H1 (cell line): ENCODE data around the gene KISS1R. TPM values are rescaled to one million over a fixed set of nuclear protein-coding genes. Genes with fewer than 3 reads are reported as not detected.

Experiments
- CTCF ChIA-PET: fragments of 300-600 bp; sonication (Branson Sonifier 250); formaldehyde crosslinking; loops from one replicate; lab custom pipeline; 2021; ENCODE audit not compliant: partially characterized antibody; lab: Charles Lee
- POLR2A ChIA-PET: fragments of 300-600 bp; sonication (Branson Sonifier 250); formaldehyde crosslinking; loops from one replicate; lab custom pipeline; 2021; ENCODE audit warnings: inconsistent platforms; ENCODE audit not compliant: partially characterized antibody; lab: Charles Lee
- DNase-seq, 2 experiments: peaks; one replicate each; pipeline versions ENCODE4 v3.0.0 to v3.0.0-alpha.2; 2010 to 2022; ENCODE audit warnings: low spot score in 2 of 2, low read depth in 1 of 2, mixed read lengths in 1 of 2
- FAIRE-seq: peaks from 2 replicates; lab custom pipeline; 2011; peaks lifted over from hg19 to GRCh38; lab: Jason Lieb, UNC
- H2AFZ ChIP-seq: 2 replicates; pipeline ENCODE4 v1.8.1; 2012; ENCODE audit warnings: low read length, inconsistent platforms
- H2AK5ac ChIP-seq: 2 replicates; pipeline ENCODE4 v1.6.1; 2013; ENCODE audit warnings: low read depth, low read length
- H2BK120ac ChIP-seq: replicated peaks from 2 replicates; pipeline ENCODE3; 2013; ENCODE audit warnings: low read depth, low read length, inconsistent platforms
- H2BK12ac ChIP-seq: 2 replicates; pipeline ENCODE4 v1.6.1; 2013; ENCODE audit warnings: low read depth, low read length
- H2BK15ac ChIP-seq: 2 replicates; pipeline ENCODE4 v1.6.1; 2013; ENCODE audit warnings: low read length
- H2BK20ac ChIP-seq: 2 replicates; pipeline ENCODE4 v1.6.1; 2013; ENCODE audit warnings: low read length
- H2BK5ac ChIP-seq: 2 replicates; pipeline ENCODE4 v1.6.1; 2013; ENCODE audit warnings: low read depth, low read length
- H3K14ac ChIP-seq: 2 replicates; pipeline ENCODE4 v1.6.1; 2013; ENCODE audit warnings: inconsistent platforms; ENCODE audit not compliant: insufficient read length
- H3K18ac ChIP-seq: 2 replicates; pipeline ENCODE4 v1.6.1; 2013; ENCODE audit warnings: low read length; ENCODE audit errors: extremely low read depth
- H3K23ac ChIP-seq: 2 replicates; pipeline ENCODE4 v1.6.1; 2013; ENCODE audit warnings: inconsistent platforms; ENCODE audit not compliant: insufficient read length
- H3K23me2 ChIP-seq: 2 replicates; pipeline ENCODE4 v1.6.1; 2013; ENCODE audit warnings: low read depth, low read length
- H3K27ac ChIP-seq: 2 replicates; pipeline ENCODE4 v1.6.1; 2011; ENCODE audit warnings: low read depth, low read length, inconsistent platforms
- H3K27me3 ChIP-seq, 4 experiments: replicated peaks in 1 of 4; 1 replicate in 1 of 4; 2 replicates in 3 of 4; pipeline versions ENCODE4 v1.6.1 to v1.8.1; 2011 to 2013; ENCODE audit warnings: low read length in 3 of 4, mild to moderate bottlenecking in 3 of 4, inconsistent platforms in 2 of 4, mixed read lengths in 2 of 4, moderate library complexity in 1 of 4; ENCODE audit not compliant: control insufficient read depth in 3 of 4, insufficient read depth in 3 of 4; ENCODE audit errors: extremely low read depth in 1 of 4
- H3K36me3 ChIP-seq, 4 experiments: 2 replicates each; pipeline versions ENCODE4 v1.6.1 to v1.8.1; 2011 to 2013; ENCODE audit warnings: mild to moderate bottlenecking in 4 of 4, low read length in 3 of 4, moderate library complexity in 2 of 4, control low read depth in 1 of 4, inconsistent platforms in 1 of 4; ENCODE audit not compliant: insufficient read depth in 4 of 4, control insufficient read depth in 2 of 4
- H3K4ac ChIP-seq: replicated peaks from 2 replicates; pipeline ENCODE3; 2013; ENCODE audit warnings: low read length, low read depth, mixed read lengths, inconsistent platforms; ENCODE audit not compliant: insufficient read length
- H3K4me1 ChIP-seq, 4 experiments: replicated peaks in 1 of 4; 1 replicate in 1 of 4; 2 replicates in 3 of 4; pipeline versions ENCODE4 v1.6.1 to v1.8.1; 2011 to 2013; ENCODE audit warnings: low read length in 3 of 4, inconsistent platforms in 2 of 4, mixed read lengths in 1 of 4; ENCODE audit not compliant: insufficient read depth in 4 of 4, control insufficient read depth in 3 of 4
- H3K4me2 ChIP-seq, 2 experiments: 2 replicates each; pipeline versions ENCODE4 v1.6.1 to v1.8.1; 2011 to 2013; ENCODE audit warnings: low read depth in 2 of 2, low read length in 2 of 2, control low read depth in 1 of 2, inconsistent platforms in 1 of 2, mild to moderate bottlenecking in 1 of 2; ENCODE audit not compliant: insufficient read depth in 1 of 2
- H3K4me3 ChIP-seq, 4 experiments: fragments of 200-600, 300-600 bp in 1 of 4; sonication (generic), shearing (Covaris generic), sonication (Bioruptor Twin) in 1 of 4; 2 replicates each; pipeline versions ENCODE4 v1.5.1 to v1.8.1; 2011 to 2016; ENCODE audit warnings: low read length in 4 of 4, low read depth in 3 of 4, control low read depth in 2 of 4, inconsistent platforms in 2 of 4, mild to moderate bottlenecking in 2 of 4, mixed read lengths in 1 of 4, moderate library complexity in 1 of 4; ENCODE audit not compliant: insufficient read depth in 2 of 4; ENCODE audit errors: extremely low read depth in 1 of 4
- H3K56ac ChIP-seq: replicated peaks from 2 replicates; pipeline ENCODE3; 2013; ENCODE audit warnings: low read depth, mild to moderate bottlenecking, mixed read lengths, low read length, inconsistent platforms; ENCODE audit not compliant: insufficient read length
- H3K79me1 ChIP-seq: 2 replicates; pipeline ENCODE4 v1.6.1; 2013; ENCODE audit warnings: low read depth, low read length, control low read depth
- H3K79me2 ChIP-seq, 2 experiments: 2 replicates each; pipeline versions ENCODE4 v1.6.1 to v1.8.1; 2012 to 2013; ENCODE audit warnings: low read length in 2 of 2, mild to moderate bottlenecking in 2 of 2, inconsistent platforms in 1 of 2; ENCODE audit not compliant: insufficient read depth in 2 of 2, control insufficient read depth in 1 of 2
- H3K9ac ChIP-seq, 4 experiments: replicated peaks in 1 of 4; 1 replicate in 1 of 4; 2 replicates in 3 of 4; pipeline versions ENCODE4 v1.6.1 to v1.8.1; 2011 to 2013; ENCODE audit warnings: low read depth in 3 of 4, low read length in 3 of 4, control low read depth in 2 of 4, mild to moderate bottlenecking in 2 of 4, moderate library complexity in 2 of 4, inconsistent platforms in 1 of 4; ENCODE audit errors: extremely low read depth in 1 of 4
- H3K9me3 ChIP-seq, 2 experiments: 2 replicates each; pipeline versions ENCODE4 v1.6.1 to v1.8.1; 2012 to 2013; ENCODE audit warnings: mild to moderate bottlenecking in 2 of 2, moderate library complexity in 2 of 2, control low read depth in 1 of 2, inconsistent platforms in 1 of 2, low read depth in 1 of 2, low read length in 1 of 2, mixed read lengths in 1 of 2; ENCODE audit not compliant: insufficient read depth in 2 of 2
- H4K20me1 ChIP-seq, 2 experiments: replicated peaks in 1 of 2; 2 replicates each; pipeline versions ENCODE3 to v1.8.1; 2011 to 2013; ENCODE audit warnings: inconsistent platforms in 2 of 2, low read length in 2 of 2, mild to moderate bottlenecking in 1 of 2; ENCODE audit not compliant: insufficient read depth in 2 of 2, control insufficient read depth in 1 of 2
- H4K5ac ChIP-seq: 2 replicates; pipeline ENCODE4 v1.6.1; 2013; ENCODE audit warnings: low read length, low read depth, mixed read lengths, inconsistent platforms; ENCODE audit not compliant: insufficient read length
- H4K8ac ChIP-seq: 2 replicates; pipeline ENCODE4 v1.8.0; 2013; ENCODE audit warnings: mild to moderate bottlenecking, moderate library complexity, low read length, inconsistent platforms; ENCODE audit not compliant: insufficient read depth; ENCODE audit errors: extremely low read depth
- H4K91ac ChIP-seq: replicated peaks from 2 replicates; pipeline ENCODE3; 2013; ENCODE audit warnings: low read length, mixed read lengths, inconsistent platforms; ENCODE audit not compliant: insufficient read length
- CTCF ChIP-seq, 3 experiments: IDR thresholded peaks; 1 replicate in 2 of 3; 2 replicates in 1 of 3; pipeline versions ENCODE4 v1.5.1 to v1.6.1; 2011; ENCODE audit warnings: low read length in 3 of 3, mild to moderate bottlenecking in 3 of 3, inconsistent platforms in 2 of 3, low read depth in 1 of 3, moderate library complexity in 1 of 3; ENCODE audit not compliant: insufficient read depth in 1 of 3; ENCODE audit errors: control extremely low read depth in 1 of 3
- EGR1 ChIP-seq: IDR thresholded peaks from 2 replicates; pipeline ENCODE4 v1.6.1; 2011; ENCODE audit warnings: low read depth, low read length, borderline replicate concordance
- RAD21 ChIP-seq, 2 experiments: IDR thresholded peaks in 1 of 2; conservative IDR thresholded peaks in 1 of 2; 2 replicates each; pipeline ENCODE4 v1.6.1; 2011; ENCODE audit warnings: low read depth in 2 of 2, low read length in 2 of 2, improper control_type of control experiment in 1 of 2, inconsistent platforms in 1 of 2, mild to moderate bottlenecking in 1 of 2, moderate library complexity in 1 of 2
- SIN3A ChIP-seq, 2 experiments: IDR thresholded peaks in 1 of 2; conservative IDR thresholded peaks in 1 of 2; 2 replicates each; pipeline ENCODE4 v1.6.1; 2011 to 2012; ENCODE audit warnings: low read length in 2 of 2, improper control_type of control experiment in 1 of 2, low read depth in 1 of 2, mild to moderate bottlenecking in 1 of 2
- SIX5 ChIP-seq: IDR thresholded peaks from 2 replicates; pipeline ENCODE4 v1.6.1; 2011; ENCODE audit warnings: mild to moderate bottlenecking, low read depth, low read length
- SP1 ChIP-seq: IDR thresholded peaks from 2 replicates; pipeline ENCODE4 v1.6.1; 2011; ENCODE audit warnings: low read depth, low read length
- SRF ChIP-seq: IDR thresholded peaks from 2 replicates; pipeline ENCODE4 v1.6.1; 2011; ENCODE audit warnings: mild to moderate bottlenecking, low read depth, low read length, moderate library complexity
- WGBS, 2 experiments: shearing (Covaris generic) in 1 of 2; methylation state at CpG; one replicate each; pipeline versions ENCODE4 v1.1.6 to v1.1.7; 2013 to 2015; ENCODE audit warnings: low lambda C conversion rate in 2 of 2, mixed read lengths in 2 of 2, inconsistent platforms in 1 of 2, low coverage in 1 of 2, missing lambda C conversion rate in 1 of 2; ENCODE audit not compliant: insufficient replicate concordance in 2 of 2, insufficient coverage in 1 of 2, insufficient read length in 1 of 2; ENCODE audit errors: extremely low coverage in 1 of 2, missing lambda C conversion rate in 1 of 2; 5-methylcytosine and 5-hydroxymethylcytosine counted together
- polyA plus RNA-seq, 7 experiments: library from polyadenylated mRNA; depleted of rRNA in 3 of 7; stranded (reverse) in 5 of 7; unstranded in 2 of 7; fragments of >200 nt in 5 of 7; fragments of 200-250 nt in 2 of 7; gene quantifications; 1 replicate in 5 of 7; 2 replicates in 1 of 7; 4 replicates in 1 of 7; pipeline versions ENCODE4 v1.2.1 to v1.2.3, GENCODE V29; 2011 to 2013; ENCODE audit warnings: missing spikeins in 2 of 7, mixed read lengths in 2 of 7
- total RNA-seq: library from RNA; stranded (reverse); fragmentation: NEBNext Ultra II Directional; extraction: Animal tissue kit (Norgen Biotek cat#: 25700); gene quantifications from 2 replicates; pipeline ENCODE4 v1.2.1, GENCODE V29; 2021

Gene KISS1R
- total and polyA plus RNA-seq, 2 of the 8 experiments (the other 6 are each of a cell fraction or from before 2014, with no cell fraction given): 2.3 to 2.7 TPM

- H3K9ac ChIP-seq: no peak overlapping the region
- H3K79me2 ChIP-seq: no peaks in the 10 kb centered on the region
- peak overlapping the region; percentile 73; the same call in 1 of the 2 replicates for H2BK5ac ChIP-seq
- no peak overlapping the region for H3K56ac ChIP-seq
- peaks cover 0 to 18% (median 0%) of the 10 kb centered on the region in 4 experiments; a peak in 4 of 8 replicates for H3K36me3 ChIP-seq
- no peak overlapping the region for H3K4ac ChIP-seq
- H2BK12ac ChIP-seq: no peak overlapping the region
- H2BK20ac ChIP-seq: no peak overlapping the region
- no peak overlapping the region for H3K18ac ChIP-seq
- H3K4me1 ChIP-seq: peaks cover 3 to 22% (median 7%) of the 10 kb centered on the region in 4 experiments
- CTCF ChIA-PET: interaction anchor here (0.6 to 2.8 kb wide), 6 partner anchors 9 to 101 kb away, joined by 3 to 10 read pairs (median 4); no protein-coding TSS in a partner anchor
- WGBS, 2 experiments: 79% methylated on average over 17 of the region's 33 CpGs; no CpG with 5 or more reads in 1 of the 2 experiments
- H3K14ac ChIP-seq: no peak overlapping the region
- no peak overlapping the region for H2AK5ac ChIP-seq
- POLR2A ChIA-PET: interaction anchor here (0.7 to 2.4 kb wide), 9 partner anchors 9 to 111 kb away, joined by 3 to 8 read pairs (median 4); partner anchors contain the start of genes ELANE and WDR18
- no peak overlapping the region for H3K23ac ChIP-seq
- H3K9me3 ChIP-seq: peaks cover 0 to 3% of the 10 kb centered on the region in 2 experiments; a peak in 1 of 4 replicates
- H4K91ac ChIP-seq: no peak overlapping the region
- H4K20me1 ChIP-seq: peaks cover 4 to 9% of the 10 kb centered on the region in 2 experiments
- H3K23me2 ChIP-seq: no peaks in the 10 kb centered on the region
- no peak overlapping the region for H2BK120ac ChIP-seq
- no peaks in the 10 kb centered on the region for H3K27me3 ChIP-seq
- peak overlapping the region; percentile 35; the same call in 1 of the 2 replicates for H4K8ac ChIP-seq
- H2BK15ac ChIP-seq: 0 out of 2 replicates have a peak overlapping the region, but pooled peaks have one; percentile 92
- H2AFZ ChIP-seq: no peak overlapping the region
- no peak overlapping the region for H3K4me3 ChIP-seq
- H3K4me2 ChIP-seq: no peak overlapping the region
- FAIRE-seq: no peak
- no peak overlapping the region for H4K5ac ChIP-seq
- peak in 1 of 2 experiments; percentile 82 for DNase-seq
- H3K79me1 ChIP-seq: peaks cover 2% of the 10 kb centered on the region
- H3K27ac ChIP-seq: no peak overlapping the region
- TF ChIP-seq SRF (no peak), SP1 (0 out of 2 replicates have a peak, but pooled peaks have one; percentile 17), SIX5 (no peak), RAD21 (IDR thresholded peaks at IDR 0.05 in 1 of 2, conservative IDR thresholded peaks at IDR 0.05 in 1 of 2; ENCODE audit: low read depth in 2 of 2, low read length in 2 of 2) (peak in 1 of 2 experiments; percentile 15; a peak in 2 of 4 replicates), SIN3A (conservative IDR thresholded peaks at IDR 0.05 in 1 of 2, IDR thresholded peaks at IDR 0.05 in 1 of 2; ENCODE audit: low read depth in 1 of 2, low read length in 2 of 2) (0 out of 4 replicates have a peak, but pooled peaks of 1 of the 2 experiments have one; percentile 19), EGR1 (peak; percentile 80), CTCF (IDR thresholded peaks at IDR 0.05; ENCODE audit: control extremely low read depth in 1 of 3, insufficient read depth in 1 of 3, low read depth in 1 of 3, low read length in 3 of 3) (peak in 1 of 3 experiments; percentile 5; a peak in 1 of 4 replicates)
Measured at GRCh38 chr19:871446-872265, 45.5 kb upstream of the KISS1R start.
